Measurements from ENCODE around the gene NBAS. TPM values are rescaled to one million over a fixed set of nuclear protein-coding genes. Genes with fewer than 3 reads are reported as not detected.

The NBAS gene
- total RNA-seq, 2 experiments from 2014 or later = 24.3 to 25.5 TPM

GRCh38 chr2:15302154-15302553, 259.0 kb downstream of the NBAS start:
- POLR2A ChIA-PET = no interaction called here
- peaks cover 17% of the 10 kb centered on the region for H3K4me1 Mint-ChIP-seq (ENCODE audit: low read depth)

DNA sequence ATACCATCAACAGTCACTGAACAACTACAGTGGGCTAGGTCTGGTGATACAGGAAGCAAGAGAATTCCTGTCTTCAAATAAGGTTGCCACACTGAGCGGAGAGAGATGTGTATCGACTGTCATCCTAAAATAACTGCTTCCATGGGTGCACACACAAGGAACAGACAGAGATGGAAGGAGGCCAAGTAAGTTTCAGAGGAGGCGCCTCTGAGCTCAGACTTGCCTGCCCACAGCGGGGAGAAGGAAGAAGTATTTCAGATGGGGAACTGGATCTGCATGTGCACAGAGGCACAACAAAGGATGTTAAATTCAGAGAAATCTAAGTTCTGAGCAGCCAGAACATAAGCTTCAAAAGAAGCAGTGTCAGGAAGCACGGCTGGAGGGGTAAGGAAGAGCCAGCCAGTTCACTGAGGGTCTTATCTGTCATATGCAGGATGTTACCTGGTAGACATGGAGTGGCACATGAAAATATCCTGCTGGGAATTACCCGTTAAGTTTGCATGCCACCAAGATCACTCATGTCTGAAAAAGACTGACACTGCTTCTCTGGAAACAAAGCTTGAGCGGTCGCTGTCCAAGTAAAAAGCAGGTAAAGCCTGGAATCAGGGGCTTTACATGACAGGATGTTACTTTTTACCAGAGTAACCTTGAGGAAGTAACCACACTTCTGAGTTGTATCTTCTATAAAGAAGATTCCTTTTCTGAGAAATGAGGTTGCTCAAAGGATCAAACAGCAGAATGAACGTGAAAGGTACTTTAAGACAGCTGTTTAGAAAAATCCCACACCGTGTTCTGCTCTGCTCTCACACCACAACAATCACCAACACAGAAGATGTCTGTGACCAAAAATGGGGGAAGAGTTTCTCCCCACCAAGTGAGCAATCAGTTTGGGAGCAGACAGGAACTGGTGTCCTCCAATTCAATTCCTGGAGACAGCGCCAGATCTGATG, 260.2 kb downstream of the NBAS start:
- Histone ChIP-seq H3K27ac (ENCODE audit: low read depth in 1 of 2, low read length in 2 of 2) (no peak overlapping the region), H3K9me3 (ENCODE audit: control insufficient read depth in 1 of 2, insufficient read depth in 1 of 2, low read length in 2 of 2) (peaks cover 0 to 4% of the 10 kb centered on the region in 2 experiments), H3K36me3 (ENCODE audit: insufficient read depth, low read length) (peaks cover 47% of the 10 kb centered on the region), H3K4me1 (ENCODE audit: insufficient read depth, low read length) (no peaks in the 10 kb centered on the region), H3K4me3 (ENCODE audit: low read length) (no peak overlapping the region), H3K27me3 (ENCODE audit: control insufficient read depth in 1 of 2, insufficient read depth in 2 of 2, low read length in 2 of 2) (no peaks in the 10 kb centered on the region)
- Mint-ChIP-seq H3K27ac (peak overlapping the region; percentile 8), H3K4me3 (no peak overlapping the region), H3K36me3 (ENCODE audit: low read depth) (peaks cover 92% of the 10 kb centered on the region), H3K27me3 (no peaks in the 10 kb centered on the region), H3K9me3 (peaks cover 2% of the 10 kb centered on the region), H3K4me1 (ENCODE audit: low read depth) (peaks cover 17% of the 10 kb centered on the region)
- intact Hi-C loops (cut with DNase I, micrococcal nuclease) = no loop called here
- TF ChIP-seq, protein P1, sequence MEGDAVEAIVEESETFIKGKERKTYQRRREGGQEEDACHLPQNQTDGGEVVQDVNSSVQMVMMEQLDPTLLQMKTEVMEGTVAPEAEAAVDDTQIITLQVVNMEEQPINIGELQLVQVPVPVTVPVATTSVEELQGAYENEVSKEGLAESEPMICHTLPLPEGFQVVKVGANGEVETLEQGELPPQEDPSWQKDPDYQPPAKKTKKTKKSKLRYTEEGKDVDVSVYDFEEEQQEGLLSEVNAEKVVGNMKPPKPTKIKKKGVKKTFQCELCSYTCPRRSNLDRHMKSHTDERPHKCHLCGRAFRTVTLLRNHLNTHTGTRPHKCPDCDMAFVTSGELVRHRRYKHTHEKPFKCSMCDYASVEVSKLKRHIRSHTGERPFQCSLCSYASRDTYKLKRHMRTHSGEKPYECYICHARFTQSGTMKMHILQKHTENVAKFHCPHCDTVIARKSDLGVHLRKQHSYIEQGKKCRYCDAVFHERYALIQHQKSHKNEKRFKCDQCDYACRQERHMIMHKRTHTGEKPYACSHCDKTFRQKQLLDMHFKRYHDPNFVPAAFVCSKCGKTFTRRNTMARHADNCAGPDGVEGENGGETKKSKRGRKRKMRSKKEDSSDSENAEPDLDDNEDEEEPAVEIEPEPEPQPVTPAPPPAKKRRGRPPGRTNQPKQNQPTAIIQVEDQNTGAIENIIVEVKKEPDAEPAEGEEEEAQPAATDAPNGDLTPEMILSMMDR (IDR thresholded peaks at IDR 0.05) = no peak
- POLR2A ChIA-PET = no interaction called here
- DNase-seq = no peak
- ATAC-seq (ENCODE audit: poor library complexity) = no peak
- CTCF ChIA-PET = interaction anchor here (0.6 kb wide), 1 partner anchor 121 kb away, joined by 3 read pairs; no protein-coding TSS in a partner anchor

More at GRCh38 chr2:15302154-15302553, 259.0 kb downstream of the NBAS start:
- DNase-seq (no peak), ATAC-seq (ENCODE audit: poor library complexity) (no peak)
- Histone ChIP-seq H3K4me1 (ENCODE audit: insufficient read depth, low read length) (no peaks in the 10 kb centered on the region), H3K9me3 (ENCODE audit: control insufficient read depth in 1 of 2, insufficient read depth in 1 of 2, low read length in 2 of 2) (peaks cover 0 to 4% of the 10 kb centered on the region in 2 experiments), H3K27ac (ENCODE audit: low read depth in 1 of 2, low read length in 2 of 2) (no peak overlapping the region), H3K4me3 (ENCODE audit: low read length) (no peak overlapping the region), H3K36me3 (ENCODE audit: insufficient read depth, low read length) (peaks cover 50% of the 10 kb centered on the region), H3K27me3 (ENCODE audit: control insufficient read depth in 1 of 2, insufficient read depth in 2 of 2, low read length in 2 of 2) (no peaks in the 10 kb centered on the region)
- TF ChIP-seq, protein P1 (IDR thresholded peaks at IDR 0.05) = no peak
- no peaks in the 10 kb centered on the region for H3K27me3 Mint-ChIP-seq
- peak overlapping the region; percentile 8 for H3K27ac Mint-ChIP-seq
- H3K36me3 Mint-ChIP-seq (ENCODE audit: low read depth) = peaks cover 92% of the 10 kb centered on the region
- H3K4me3 Mint-ChIP-seq = no peak overlapping the region
- H3K9me3 Mint-ChIP-seq = peaks cover 2% of the 10 kb centered on the region
- CTCF ChIA-PET = no interaction called here
- intact Hi-C loops (cut with DNase I, micrococcal nuclease) = no loop called here

GRCh38 chr2:15299904-15300520, 261.1 kb downstream of the NBAS start:
- H3K4me1 ChIP-seq (ENCODE audit: insufficient read depth, low read length) = no peaks in the 10 kb centered on the region
- no peak overlapping the region for H3K4me3 ChIP-seq (ENCODE audit: low read length)
- Mint-ChIP-seq H3K4me1 (ENCODE audit: low read depth) (peaks cover 17% of the 10 kb centered on the region), H3K36me3 (ENCODE audit: low read depth) (peaks cover 92% of the 10 kb centered on the region), H3K27me3 (no peaks in the 10 kb centered on the region), H3K9me3 (no peaks in the 10 kb centered on the region), H3K27ac (no peak overlapping the region), H3K4me3 (no peak overlapping the region)
- H3K36me3 ChIP-seq (ENCODE audit: insufficient read depth, low read length) = peaks cover 44% of the 10 kb centered on the region
- DNase-seq (no peak), ATAC-seq (ENCODE audit: poor library complexity) (no peak)
- CTCF ChIA-PET = no interaction called here
- TF ChIP-seq, protein P1 (IDR thresholded peaks at IDR 0.05) = no peak
- POLR2A ChIA-PET = no interaction called here
- no peaks in the 10 kb centered on the region for H3K9me3 ChIP-seq (ENCODE audit: control insufficient read depth in 1 of 2, insufficient read depth in 1 of 2, low read length in 2 of 2)
- intact Hi-C loops (cut with DNase I, micrococcal nuclease) = no loop called here
- H3K27ac ChIP-seq (ENCODE audit: low read depth in 1 of 2, low read length in 2 of 2) = no peak overlapping the region
- H3K27me3 ChIP-seq (ENCODE audit: control insufficient read depth in 1 of 2, insufficient read depth in 2 of 2, low read length in 2 of 2) = no peaks in the 10 kb centered on the region

Measured in CD4-positive, alpha-beta T cell (primary cell).